M059J (cell line): ENCODE measurements around the gene HABP2. TPM values are rescaled to one million over a fixed set of nuclear protein-coding genes. Genes with fewer than 3 reads are reported as not detected.

Experiments
- DNase-seq: peaks from one replicate; pipeline ENCODE4 v3.0.0-alpha.2; 2012; ENCODE audit warnings: low read depth
- total RNA-seq: library from RNA; depleted of rRNA; stranded (reverse); fragments of >200 nt; shearing (Covaris generic); gene quantifications from 2 replicates; pipeline ENCODE4 v1.2.3, GENCODE V29; 2014

HABP2 gene
- total RNA-seq, 1 experiment from 2014 or later = not detected

DNA sequence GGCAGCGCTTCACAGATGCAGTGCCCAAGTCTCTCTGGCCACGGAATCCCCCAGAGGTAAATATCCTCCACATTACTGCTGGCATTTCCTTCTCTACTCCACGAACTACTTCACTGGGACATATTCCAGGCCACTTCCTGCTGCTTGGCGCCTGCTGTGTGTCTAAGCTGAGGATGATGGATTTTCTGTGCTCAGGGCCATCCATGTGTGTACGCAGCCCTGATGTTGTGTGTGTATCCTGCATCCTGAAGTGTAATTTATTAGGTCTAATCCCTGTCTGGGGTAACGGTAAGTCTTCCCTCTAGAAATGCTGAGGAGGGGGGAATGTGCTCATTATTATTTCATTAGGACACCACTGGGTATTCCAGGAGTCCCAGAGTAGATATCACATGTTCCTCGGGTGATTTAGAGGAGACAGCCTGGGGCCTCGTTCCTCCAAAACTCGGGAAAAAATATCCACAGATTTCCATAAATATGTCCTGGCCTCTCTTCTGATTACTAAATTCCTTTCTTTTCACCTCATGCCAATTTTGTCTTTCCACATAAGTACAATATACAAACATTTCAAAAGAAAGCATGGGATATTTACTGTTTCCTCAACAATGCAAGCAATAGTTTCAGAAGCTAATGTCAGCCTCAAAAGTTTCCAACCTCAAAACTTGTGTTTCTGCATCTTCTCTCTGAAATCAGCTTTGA lies 25.5 kb upstream of the HABP2 start:
- DNase-seq = peak; percentile 36

DNA sequence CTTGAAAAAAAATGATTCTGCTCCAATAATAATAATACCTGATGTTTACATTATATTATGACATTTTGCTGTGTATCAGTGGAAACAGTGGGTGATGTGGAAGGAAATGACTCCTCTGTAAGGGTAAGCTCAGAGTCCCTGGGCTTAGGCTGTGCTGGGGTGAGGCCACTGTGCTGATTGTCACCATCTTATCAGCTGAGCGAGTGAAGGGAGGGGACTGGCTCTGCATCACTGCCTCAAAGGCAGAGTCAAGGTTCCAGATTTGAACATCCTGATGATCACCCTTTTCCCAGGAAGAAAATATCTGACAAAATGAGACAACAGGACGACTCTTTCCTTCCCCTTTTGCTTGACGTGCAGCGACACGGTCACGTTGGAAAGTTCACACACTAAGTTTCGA lies 24.0 kb upstream of the HABP2 start:
- DNase-seq = no peak

DNA sequence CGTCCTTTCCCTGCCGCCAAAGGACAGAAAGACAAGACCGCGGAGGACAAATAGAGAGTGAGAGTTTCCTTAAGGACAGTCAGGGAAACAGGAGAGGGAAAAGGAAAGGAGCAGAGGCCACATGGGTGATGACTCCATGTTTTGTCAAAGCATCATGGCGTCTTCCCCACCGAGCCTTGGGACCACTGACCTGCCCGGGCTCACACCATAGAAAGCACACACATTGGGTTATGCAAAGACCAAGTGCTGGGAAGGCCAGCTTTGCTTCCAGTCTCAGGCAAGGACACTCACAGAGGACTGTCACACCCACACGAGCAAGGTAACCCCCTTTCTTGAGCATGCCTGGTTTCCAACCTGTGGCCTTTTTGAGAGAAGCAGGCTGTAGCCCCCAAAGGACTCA lies 23.3 kb upstream of the HABP2 start:
- no peak for DNase-seq

DNA sequence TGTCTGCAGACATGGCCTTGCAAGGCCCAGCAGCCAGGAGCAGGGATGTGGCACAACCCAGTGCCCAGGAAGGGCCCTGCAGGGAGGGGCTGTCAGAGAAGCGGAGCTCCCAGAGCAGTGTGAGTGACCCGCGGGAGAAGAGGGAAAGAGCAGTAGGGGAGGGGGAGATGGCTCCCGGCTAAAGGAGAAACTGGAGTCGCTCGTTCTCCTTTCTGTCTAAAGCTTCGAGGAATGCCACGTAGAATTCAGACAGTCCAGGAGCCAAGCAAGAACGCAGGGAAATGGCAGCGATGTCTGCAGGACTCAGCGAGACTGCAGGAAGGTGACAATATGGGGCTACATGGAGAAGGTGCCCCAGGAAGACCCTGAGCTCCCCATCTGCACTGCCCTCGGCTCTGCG lies 22.4 kb upstream of the HABP2 start:
- no peak for DNase-seq

DNA sequence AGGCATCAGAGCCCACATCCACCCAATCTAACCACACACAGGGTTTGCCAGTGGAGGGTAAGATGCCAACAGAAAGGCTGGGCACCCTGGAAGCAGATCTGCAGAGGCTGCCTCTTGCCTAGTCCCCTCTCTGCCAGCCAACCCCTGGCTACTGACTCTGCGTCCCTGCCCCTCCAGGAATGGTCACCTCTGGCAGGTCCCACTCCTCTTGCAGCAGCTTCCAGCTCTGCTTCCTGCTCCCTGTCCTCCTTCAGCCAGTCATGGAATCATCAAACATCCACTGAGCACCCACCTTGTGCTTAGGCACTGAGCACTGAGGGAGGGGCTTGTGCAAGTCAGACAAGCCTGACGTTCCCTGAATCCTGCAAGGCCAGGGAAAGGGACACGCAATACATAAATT lies 20.1 kb upstream of the HABP2 start:
- no peak for DNase-seq

DNA sequence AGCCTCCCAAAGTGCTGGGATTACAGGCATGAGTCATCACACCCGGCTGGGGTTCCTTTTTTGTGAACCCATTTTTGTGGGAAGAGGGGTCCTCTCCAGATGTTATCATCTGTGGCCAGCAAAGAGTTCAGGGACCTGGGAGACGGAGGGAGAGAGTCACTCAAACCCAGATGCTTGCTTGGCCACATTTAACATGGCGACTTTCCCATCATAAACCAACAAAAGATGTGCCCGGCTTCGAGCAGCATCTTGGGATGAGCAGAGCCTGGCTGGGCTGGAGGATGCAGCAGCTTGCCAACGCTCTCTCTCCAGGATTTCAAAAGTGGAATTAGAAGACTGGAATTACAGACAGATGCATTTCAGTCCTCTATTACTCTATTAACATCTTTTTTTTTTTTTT lies 19.1 kb upstream of the HABP2 start:
- DNase-seq = no peak

DNA sequence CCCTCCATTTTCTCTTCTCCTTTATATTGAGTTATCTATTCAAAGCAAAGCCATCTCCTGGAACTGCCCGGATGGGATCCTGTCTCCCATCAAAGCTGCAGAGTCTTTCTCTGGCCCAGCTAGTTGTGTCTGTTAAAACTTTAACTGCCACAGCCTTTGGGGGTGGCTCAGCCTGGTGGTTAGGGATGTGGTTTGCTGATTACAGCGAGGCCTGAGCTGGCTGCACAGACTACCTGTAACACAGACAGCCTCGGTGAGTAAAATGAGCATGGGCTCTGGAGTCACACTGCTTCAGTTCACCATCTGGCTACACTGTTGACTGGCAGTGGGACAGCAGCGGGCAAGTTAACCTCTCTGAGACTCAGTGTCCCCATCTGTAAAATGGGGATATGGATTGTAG lies 18.4 kb upstream of the HABP2 start:
- peak; percentile 21 for DNase-seq

DNA sequence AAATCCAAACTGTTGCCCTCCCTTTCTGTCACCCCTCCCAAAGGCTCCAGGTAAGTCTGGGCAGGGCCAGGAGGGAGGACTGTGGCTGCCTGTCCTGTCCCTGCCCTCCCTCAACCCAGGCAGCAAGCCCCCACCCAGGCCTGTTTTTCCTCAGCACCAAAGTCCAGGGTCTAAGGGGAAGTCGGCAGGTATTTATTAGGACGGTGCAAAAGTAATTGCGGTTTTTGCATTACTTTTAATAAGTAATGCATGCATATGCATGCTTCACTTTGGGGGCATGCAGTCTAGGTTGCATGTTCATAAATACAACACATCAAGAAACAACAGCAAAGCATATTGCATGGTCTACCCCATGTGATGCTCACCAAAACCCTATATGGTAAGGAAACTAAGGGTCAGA lies 15.2 kb upstream of the HABP2 start:
- DNase-seq = no peak

DNA sequence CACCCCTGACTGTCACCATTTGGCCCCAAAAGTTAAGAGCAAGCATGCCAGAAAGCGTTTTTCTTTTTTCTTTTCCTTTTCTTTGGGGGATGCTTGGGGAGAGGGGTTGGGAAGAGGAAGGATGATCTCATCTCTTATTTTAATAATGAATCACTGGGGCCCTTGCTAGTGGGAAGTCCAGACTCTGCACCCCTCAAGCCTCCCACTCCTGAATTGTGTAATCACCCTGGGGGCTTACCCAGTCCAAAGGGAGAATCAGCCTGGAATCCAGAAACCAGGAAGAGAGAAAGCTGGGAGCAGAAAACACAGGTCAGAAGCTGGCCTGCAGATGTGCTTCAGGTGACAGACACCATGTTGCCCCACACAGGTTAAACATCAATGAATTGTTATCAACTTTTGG lies 14.7 kb upstream of the HABP2 start:
- no peak for DNase-seq

DNA sequence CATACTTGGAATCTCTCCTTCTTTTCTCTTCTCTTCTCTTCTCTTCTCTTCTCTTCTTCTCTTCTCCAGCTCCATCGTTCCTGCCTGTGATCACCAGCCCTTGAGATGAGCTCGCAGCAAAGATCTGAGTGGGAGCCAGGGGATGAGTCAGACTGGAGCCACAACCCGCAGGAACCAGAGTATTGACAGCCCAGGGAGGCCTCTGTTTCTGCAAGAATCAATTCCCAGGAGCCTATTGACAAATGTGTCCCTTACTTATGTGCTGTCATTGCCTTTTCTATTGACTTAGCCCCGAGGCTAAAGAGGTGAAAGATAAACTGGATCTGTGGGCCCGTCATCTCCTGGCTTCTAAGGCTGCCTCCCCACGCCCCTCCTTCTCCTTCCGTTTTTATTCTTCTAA lies 13.1 kb upstream of the HABP2 start:
- peak; percentile 65 for DNase-seq

DNA sequence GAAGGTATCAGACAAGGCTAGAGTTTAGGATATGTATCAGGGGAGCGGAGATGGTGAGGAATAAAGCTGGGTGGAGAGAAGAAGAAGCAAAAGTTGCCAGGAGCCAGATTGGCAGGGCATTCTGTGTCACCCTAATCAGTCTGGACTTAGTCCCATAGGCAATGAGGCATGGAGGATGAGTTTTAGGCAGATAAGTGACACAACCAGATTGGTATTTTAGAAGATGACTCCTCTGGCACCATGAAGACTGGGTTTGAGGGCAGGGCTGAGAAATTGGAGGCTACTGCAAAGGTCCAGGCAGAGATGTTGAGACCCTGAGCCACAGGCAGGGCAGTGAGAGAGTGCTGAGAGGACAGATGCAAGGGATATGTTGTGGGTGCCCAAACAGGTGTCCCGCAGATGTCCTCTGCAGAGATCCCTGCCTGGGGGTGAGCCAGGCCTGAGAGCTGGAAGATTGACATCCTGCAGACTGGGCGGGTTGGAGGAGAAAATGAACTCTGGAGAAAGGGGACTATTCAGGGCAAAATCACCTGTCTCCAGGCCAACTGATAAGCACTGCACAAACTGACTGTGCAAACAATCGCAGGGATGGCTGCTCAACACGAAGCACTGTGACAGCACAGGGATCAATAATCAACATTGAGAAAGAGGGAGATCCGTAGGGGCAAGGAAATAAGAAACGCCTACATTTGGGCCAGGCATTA lies 11.9 kb upstream of the HABP2 start:
- DNase-seq = peak; percentile 62

DNA sequence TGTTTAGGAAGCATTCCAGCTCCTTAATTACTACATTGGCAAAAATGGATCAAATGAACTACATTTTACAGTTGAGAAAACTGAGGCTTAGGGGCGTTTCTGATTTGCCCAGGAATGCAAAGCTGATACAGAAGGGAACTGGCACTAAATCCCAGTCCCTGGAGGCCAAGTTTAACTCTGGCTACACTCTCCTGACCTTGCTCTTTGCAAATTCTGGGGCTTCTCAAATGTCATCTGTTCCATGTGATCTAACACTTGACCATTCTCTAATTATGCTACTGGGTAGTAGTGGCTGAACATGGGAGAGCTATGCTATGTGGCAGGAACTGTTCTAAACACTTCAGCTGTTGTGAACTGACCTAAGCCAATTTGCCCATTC lies 11.3 kb upstream of the HABP2 start:
- no peak for DNase-seq

DNA sequence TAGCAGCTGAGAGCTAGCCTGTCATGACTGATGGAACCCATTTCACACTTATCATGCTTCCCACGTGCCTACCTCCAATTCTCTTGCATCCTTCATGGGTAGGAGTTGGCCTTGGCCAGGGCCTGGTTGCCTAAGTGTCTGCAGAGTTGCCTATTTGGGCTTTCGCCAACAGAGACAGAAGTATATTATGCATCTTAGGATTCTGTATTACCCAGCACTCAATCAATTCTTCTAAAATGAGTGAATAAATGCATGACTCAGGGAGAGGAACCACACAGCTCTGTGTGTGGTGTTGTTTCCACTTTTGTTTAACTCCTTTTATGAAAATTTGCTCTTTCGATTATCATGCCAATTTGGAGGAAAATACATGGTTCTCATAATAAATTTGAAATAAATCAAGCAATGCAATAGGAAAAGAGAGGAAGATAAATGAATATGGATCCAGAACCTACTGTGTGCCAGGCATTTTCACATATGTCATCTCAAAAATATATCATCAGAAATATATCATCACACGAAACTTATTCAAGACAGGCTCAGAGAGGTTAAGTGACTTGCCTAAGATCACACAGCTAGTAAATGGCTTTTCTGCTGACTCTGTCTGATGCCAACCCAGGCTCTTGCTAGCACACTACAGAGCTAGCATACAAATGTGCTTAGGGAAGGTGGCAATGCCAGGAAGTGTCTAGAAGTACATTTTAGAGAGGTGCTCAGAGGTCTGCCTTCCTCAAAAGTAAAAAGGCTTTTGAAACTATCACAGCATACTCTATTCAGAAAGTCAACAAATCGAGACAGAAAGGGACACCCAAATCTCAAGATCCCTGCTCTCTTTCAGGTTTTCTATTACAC lies 9.5 kb upstream of the HABP2 start:
- DNase-seq = no peak

DNA sequence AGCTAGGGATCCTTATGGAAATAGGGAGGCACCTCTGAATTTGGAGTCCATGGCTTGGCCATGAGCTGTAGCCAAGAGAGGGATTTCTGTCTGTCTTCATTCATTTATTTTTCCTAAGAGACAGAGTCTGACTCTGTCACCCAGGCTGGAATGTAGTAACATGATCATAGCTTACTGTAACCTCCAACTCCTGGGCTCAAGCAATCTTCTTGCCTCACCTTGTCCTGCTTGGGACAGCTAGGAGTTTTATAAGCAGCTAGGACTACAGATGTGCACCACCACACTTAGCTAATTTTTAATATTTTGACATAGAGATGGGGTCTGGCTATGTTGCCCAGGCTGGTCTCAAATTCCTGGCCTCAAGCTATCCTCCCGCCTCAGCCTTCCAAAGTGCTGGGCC lies 8.5 kb upstream of the HABP2 start:
- DNase-seq = no peak

DNA sequence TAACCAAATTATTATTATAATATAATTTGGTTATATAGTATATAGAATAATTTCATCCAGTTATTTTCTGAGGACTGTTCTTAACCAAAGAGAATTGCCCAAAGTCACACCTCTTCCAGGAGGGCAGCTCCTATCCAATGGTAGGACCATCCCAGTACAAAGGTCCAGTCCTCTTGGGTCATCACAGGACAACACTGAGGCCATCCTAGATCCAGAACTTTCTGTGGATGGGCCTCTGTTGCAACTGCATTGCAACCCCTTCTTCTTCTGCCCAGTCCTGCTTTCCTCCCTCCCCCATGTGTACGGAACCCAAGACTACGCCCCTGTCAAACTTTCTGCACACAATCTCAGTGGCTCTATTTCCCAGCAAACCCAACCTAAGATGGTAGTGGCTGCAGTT lies 5.4 kb upstream of the HABP2 start:
- no peak for DNase-seq

DNA sequence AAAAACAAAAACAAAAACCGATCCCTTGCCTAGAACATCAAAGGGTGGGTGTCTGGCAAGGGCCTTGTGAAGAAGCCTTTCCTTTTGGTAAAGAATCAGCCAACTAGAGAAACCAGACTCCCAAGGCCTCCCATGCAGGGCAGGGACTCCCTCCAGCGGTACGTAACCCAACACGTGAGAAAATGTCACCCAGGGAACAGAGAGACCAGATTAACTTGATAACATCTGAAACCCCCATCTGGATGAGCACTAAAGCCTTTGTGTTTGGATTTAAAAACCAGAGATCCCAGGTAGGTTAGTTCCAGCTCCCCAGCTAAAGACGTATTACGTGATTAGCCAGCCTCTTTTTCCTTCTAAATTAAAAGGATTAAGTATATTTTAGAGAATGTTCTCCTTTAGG lies 3.0 kb upstream of the HABP2 start:
- DNase-seq = no peak

DNA sequence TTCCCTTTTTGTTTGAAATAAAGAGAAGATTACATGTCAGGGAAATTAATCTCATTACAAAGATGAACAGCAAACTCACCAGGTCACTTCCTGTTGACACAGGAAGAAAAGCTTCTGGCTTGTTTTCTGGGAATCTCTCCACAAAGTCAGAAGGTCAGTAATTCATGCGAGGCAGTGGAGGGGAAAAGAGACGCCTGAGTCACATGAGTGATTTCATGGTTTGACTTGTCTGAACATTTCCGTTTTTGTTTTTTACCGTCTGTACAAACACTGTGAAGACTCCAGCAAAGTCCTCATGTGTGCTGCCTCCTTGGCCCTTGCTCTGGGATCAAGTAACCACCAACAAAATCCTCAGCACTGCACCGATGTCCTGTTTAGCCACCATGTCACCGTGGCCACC lies 2.5 kb upstream of the HABP2 start:
- peak; percentile 71 for DNase-seq

DNA sequence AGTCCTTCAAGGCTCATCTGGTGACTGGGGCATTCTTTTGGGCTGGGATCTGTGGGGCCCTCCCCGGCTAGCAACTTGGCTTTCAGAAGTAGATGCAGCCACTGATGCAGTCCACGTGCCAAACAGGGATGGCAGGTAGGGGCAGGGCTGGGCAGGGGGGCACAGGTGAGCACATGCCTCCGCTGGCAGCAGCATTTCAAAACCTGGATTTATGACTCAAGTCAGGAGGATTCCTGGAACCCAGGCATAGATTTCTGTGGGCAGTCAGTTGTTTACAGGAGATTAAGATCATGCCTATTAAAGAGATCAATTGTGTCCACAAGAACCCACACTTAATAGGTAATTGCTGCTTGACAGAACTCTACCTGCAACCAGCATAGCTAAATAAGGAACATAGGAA lies 839 bp upstream of the HABP2 start:
- DNase-seq = no peak

DNA sequence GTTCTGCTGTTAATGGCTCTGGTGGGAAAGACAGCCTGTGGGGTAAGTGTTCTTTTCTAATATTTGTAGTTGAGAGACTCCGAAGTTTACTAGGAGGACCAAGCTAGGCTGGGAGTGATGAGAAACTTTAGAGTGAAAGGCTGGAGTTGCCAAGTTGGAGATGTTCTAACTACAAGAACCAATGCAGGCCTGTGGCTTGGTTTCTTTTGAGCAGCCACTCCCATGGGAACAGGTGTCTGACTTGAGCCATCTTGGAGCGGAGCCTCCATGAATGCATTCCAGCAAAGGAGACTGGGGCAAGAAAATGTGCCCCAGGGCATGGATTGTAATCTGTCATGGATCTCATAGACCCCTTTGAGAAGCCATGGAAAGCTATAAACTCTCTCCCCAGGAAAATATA lies 296 bp downstream of the HABP2 start:
- no peak for DNase-seq

DNA sequence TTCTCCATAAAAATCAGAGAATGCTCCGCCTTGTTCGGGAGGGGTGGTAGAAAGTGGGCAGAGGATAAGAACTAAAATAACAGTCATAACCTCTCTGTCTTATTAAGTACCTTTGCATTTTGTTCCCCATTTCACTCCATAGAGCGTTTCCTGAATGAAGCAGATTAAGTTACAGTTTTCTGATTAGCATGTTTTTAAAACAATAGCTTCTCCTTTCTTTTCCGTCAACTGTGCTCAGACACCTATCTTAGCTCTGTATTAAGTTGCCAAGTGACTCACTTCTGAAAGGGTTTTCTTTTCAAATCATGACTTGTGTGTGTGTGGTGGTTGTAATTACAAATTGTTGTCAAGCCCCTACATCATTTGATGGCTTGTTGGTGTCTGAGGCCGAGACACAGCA lies 1.4 kb downstream of the HABP2 start:
- DNase-seq = no peak

DNA sequence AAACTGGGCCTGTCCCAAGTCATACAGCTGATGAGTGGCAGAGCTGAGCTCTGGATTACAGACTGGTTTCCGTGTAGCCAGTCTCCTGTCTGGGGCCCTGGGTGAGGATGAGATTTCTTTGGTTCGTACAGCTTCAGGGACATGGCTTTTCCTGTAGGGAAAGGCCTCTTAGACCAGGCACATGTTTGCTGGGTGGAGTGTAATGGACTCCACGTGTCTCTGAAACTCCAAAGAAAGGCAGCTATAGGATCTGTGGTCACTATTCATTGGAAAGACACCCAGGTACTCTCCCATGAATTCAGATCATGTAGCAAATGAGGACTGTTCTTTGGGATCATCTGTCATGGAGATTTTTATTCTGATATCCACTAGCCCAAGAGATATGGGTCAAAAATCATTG lies 2.4 kb downstream of the HABP2 start:
- DNase-seq = no peak

DNA sequence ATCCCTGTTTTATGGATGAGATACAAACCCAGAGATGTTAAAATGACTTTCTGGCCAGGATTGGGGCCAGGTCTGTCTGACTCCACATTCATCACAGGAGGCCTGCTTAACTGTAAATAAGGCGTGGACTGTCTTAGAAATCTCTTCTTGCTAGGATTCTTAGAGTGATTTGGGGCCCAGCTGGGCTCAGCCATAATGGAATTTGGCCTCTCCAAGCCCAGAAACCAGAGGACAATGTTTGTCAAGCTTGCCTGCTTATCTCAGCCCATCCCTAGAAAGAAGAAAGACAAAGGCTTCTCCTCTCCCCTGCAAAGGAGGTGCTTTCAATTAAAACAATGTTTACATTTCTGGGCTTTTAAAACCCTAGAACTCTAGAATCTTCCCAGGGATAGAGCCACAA lies 2.9 kb downstream of the HABP2 start:
- DNase-seq = no peak

DNA sequence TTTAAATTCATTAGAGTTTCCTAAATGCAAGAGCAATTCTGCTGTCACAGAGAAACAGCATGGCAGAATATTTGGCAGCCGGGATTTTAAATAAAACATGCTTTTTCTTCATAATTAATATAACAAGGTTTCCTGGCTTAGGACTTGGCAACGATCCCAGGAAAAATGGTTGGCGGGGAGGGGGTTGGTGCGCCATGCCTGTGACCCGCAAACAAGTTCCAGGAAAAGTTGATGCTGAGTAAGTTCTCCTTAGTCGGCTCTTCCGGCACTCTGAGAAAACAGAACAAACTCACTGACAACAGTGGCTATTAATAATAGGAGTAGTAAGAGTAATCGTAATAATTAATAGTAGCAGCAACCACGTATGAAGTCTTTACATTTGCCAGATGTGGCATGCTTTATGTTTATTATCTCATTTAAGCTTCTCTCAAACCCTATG lies 4.6 kb downstream of the HABP2 start:
- DNase-seq = no peak
